Eye (tissue), 1 donor: ENCODE measurements around the gene CCDC85B.
"Not testable (repeated sequence)": the region's sequence is repeated elsewhere in the genome, so short reads cannot be mapped to it uniquely, and the experiment has no call there.

ENCODE experiments used
- DNase-seq: peaks from one replicate; pipeline ENCODE4 v3.0.0-alpha.2; 2015

The CCDC85B gene

DNA sequence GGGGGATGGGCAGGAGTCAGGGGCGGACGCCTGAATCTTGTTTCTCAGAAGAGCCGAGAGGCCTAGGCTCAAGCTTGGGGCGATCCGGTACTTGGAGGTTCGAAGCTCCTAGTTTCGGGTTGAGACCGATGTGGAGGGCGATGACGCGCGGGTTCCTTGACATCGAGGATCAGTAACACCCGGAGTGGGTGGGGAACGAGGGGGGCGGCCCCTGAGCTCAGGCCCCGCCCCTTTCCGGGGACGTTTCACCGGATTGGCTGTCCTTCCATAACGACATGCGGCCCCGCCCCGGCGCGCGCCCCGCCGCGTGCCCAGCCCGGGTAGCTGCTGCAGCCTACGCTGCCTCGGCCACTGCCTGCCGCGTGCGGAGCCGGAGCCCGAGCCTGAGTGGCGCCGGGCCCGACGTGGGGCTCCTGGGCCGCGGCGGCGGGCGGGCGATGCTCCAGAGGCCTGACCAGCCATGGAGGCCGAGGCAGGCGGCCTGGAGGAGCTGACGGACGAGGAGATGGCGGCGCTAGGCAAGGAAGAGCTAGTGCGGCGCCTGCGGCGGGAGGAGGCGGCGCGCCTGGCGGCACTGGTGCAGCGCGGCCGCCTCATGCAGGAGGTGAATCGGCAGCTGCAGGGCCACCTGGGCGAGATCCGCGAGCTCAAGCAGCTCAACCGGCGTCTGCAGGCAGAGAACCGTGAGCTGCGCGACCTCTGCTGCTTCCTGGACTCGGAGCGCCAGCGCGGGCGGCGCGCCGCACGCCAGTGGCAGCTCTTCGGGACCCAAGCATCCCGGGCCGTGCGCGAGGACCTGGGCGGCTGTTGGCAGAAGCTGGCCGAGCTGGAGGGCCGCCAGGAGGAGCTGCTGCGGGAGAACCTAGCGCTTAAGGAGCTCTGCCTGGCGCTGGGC, at the start of gene CCDC85B:
Gene CCDC85B (plus strand): TSS at position 350 of the 895 bp plus-strand sequence. CDS start 111 bp downstream, at position 461.
- DNase-seq = peak; percentile 98

GRCh38 chr11:65842144-65842543, 48.3 kb upstream of the CCDC85B start:
- no peak for DNase-seq

DNA sequence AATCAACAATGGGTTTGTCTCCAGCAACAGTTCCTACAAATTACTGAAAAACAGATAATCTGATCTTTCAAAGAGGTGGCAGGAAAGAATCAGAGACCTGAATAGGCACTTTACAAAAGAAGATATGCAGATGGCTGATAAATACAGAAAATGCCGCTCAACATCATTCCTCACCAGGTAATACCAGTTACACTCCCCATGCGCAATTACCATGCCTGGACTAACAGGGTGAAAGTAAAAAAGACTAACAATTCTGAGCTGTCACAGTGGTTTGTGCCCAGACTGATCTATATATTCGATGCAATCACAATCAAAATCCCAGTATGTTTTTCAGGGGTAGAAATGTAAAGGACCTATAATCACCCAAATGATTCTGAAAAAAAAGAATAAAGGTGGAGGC, 46.7 kb upstream of the CCDC85B start:
- DNase-seq = no peak

GRCh38 chr11:65844231-65844872, 46.1 kb upstream of the CCDC85B start:
- DNase-seq = no peak

GRCh38 chr11:65847746-65848145, 42.7 kb upstream of the CCDC85B start:
- no peak for DNase-seq

GRCh38 chr11:65848693-65849092, 41.8 kb upstream of the CCDC85B start:
- DNase-seq = not testable (repeated sequence)

DNA sequence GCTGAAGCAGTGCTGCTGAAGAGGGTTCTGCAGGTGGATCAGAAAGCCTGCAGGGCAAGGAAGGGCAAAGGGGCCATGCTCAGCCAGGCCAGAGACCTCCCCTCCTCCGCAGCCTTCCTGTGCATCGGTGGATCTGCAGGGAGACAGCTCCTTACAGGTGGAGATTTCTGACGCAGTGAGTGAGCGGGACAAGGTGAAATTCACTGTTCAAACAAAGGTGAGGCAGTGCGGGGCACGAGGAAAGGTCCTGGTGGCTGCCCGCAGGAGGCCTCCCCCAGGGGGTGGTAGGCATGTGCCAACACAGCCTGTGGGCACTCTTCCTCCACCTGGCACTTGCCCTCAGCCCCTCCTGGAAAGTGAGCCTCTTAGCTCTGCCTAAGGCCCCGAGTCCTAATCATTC, 41.1 kb upstream of the CCDC85B start:
- no peak for DNase-seq

DNA sequence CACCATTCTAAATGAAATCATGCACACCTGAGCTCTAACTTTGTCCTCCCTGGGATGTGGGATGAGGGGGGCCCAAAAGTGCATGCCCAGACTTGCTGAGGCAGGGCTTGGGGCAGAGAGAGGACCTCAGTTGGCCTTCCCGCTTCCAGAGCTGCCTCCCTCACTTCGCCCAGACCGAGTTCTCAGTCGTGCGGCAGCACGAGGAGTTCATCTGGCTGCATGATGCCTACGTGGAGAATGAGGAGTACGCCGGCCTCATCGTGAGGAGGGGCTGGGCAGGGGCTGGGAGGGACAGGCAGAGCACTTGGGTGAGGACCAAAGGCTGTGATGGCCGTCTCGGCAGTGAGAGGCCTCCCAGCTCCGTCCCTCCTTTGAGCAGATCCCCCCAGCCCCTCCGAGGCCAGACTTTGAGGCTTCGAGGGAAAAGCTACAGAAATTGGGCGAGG, 40.7 kb upstream of the CCDC85B start:
- DNase-seq = no peak

DNA sequence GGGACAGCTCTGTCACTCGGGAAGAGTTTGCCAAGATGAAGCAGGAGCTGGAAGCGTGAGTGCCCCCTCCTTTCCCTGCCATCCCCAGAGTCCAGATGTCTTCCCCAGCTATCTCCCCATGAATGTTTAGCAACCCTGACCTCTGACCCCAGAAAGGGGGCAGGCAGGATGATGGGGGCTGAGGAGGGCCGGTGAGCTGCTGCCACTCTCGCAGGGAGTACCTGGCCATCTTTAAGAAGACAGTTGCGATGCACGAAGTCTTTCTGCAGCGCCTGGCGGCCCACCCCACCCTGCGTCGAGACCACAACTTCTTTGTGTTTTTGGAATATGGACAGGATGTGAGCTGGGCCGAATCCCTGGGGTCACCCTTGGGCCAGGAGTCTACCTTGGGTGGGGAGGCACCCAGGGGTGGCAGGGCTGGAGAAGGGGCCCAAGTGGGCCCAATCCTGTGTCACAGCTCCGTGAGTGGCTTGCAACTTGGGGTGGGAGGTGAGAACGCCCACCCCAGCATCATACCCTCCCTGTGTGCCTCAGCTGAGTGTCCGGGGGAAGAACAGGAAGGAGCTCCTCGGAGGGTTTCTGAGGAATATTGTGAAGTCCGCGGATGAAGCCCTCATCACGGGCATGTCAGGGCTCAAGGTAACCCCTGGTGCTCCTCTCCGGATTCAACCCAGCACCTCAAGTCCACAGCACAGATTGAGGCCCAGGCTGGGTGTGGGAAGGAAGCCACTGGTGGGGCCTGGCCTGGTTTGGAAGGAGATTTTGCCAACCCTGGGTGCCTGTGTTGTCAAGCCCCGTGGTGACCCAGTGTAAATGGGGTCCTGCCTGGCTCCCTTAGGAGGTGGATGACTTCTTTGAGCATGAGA, 40.0 kb upstream of the CCDC85B start:
- no peak for DNase-seq

- DNase-seq = peak; percentile 40
Measured at GRCh38 chr11:65851083-65851579, 39.3 kb upstream of the CCDC85B start.

DNA sequence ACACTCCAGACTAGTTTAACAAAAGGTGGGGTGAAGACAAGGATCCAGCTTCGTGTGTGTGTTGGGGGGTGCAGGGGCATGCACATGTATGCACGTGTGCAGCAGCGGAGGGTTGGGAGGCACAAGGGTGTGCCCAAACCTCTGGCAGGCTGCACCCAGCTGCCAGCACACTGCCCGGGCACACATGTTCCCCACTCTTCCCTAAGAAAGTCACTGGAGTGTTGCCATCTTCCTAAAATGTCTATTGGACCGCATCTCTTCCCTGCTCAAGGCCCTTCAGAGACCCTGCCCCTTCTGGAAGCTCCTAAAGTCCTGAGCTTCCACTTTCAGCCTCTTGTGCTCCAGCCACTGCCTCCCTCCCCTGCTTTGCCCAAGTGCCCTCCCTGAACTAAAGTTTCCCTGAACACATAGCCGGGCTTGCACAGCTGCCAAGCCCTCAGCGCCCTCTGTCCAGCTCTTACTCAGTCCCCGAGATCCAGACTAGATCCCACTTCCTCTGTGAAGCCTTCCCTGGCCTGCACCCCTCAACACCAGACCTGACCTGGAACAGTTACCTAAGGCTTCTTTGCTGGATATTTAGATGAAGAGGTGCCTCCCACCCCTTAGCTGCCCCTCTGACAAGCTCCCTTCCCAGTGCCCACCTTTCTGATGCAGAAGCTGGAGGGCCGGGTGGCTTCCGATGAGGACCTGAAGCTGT, 38.5 kb upstream of the CCDC85B start:
- DNase-seq = no peak

DNA sequence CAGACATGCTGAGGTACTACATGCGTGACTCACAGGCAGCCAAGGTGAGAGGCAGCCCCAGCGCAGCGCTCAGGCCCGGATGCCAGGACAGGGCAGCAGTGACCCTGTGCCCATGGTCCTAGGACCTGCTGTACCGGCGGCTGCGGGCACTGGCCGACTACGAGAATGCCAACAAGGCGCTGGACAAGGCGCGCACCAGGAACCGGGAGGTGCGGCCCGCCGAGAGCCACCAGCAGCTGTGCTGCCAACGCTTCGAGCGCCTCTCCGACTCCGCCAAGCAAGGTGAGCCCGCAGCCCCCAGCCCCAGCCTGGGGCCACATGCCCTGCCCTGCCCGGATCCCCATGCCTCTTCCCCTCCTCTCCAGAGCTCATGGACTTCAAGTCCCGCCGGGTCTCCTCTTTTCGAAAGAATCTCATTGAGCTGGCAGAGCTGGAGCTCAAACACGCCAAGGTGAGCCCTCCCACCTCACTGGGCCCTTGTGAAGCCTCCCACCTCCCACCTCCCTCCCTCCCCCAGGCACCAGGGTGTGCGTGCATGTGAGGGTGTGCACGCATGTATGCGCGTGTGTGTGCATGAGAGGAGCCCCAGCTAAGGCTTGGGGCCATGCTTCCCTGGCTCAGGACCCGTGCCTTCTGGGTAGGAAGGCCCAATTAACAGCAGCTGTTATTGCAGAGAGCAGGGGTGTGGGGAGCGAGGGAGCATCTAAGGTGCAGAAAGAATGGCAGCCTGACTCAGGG, 37.8 kb upstream of the CCDC85B start:
- peak; percentile 15 for DNase-seq

- DNase-seq = no peak
Measured at GRCh38 chr11:65853246-65853979, 37.1 kb upstream of the CCDC85B start.

GRCh38 chr11:65854161-65854592, 36.3 kb upstream of the CCDC85B start:
- DNase-seq = no peak

- DNase-seq = peak; percentile 0
Measured at GRCh38 chr11:65854852-65855837, 35.3 kb upstream of the CCDC85B start.

- peak; percentile 0 for DNase-seq
Measured at GRCh38 chr11:65855927-65856363, 34.5 kb upstream of the CCDC85B start.

DNA sequence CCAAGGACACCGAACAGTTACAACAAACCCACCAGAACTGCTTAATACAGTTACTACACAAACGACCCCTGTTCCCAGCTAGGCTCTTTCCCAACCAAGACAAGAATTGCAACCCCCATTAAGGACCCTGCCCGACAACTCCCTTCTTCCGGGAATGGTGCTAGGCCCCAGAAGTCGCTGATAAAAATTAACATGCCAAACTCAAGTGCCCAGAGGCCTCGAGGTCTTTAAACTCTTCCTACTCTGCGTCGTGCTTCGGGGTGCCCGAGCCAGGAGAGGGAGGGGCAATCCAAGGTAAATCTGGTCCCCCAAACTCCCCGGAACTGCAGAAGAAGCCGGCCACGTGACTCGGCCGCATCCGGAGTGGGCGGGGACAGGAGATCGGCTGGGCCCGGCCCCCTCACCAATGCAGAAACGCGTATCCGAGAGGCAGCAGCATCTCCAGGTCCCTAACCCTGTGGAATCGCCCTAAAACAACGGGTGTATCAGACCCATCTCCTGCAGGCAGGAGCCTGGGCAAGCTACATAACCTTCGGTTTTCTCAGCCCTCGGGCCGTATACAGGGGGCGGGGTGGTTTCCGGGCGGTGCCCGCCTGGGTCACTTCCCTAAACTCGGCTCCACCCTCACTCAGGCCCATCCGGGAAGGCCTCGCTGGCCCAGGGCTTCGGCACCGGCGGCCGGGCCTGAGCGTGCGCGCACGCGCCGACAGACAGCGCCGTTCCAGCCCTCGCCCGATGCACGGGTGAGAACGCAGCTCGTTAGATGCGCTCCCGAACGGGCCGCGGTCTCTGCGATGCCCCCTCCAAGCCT, 33.6 kb upstream of the CCDC85B start:
- peak; percentile 78 for DNase-seq

DNA sequence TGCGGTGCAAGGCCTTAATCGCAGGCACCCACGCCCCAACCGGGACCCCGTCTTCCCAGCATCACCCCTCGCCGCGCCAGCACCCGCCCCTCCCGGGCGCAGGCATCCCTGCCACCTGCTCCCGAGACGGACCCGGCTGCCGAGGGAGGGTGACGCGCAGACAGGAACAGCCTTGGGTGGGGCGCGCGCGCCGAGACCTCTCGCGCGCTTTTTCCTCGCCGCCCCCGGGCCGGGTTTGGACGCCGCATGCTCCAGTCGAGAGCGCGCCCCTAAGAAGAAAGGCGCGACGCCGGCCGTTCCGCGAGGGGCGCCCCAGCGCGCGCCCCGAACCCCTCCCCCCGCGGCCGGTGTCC, 33.0 kb upstream of the CCDC85B start:
- no peak for DNase-seq
